ENCODE data around the gene ARHGEF6.

Gene ARHGEF6

DNA sequence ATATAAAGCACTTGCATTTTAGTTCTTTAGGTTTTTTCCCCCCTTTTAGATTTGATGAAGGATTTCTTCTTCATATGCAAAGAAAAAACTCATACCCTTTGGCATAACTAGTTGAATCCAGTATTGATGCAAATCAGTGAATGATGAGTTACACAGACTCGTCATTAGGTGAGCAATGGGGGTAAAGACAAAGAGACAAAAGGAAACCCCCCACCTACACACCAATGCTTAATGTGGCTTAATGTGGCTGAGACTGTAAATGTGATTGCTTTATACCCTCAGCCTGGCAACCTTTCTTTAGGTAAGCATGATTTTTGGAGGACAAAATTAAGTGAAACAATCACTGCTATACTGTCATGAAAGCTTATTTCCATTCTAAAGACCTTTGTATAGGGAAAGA is 93.3 kb downstream of the ARHGEF6 start:
- Histone ChIP-seq H3K4me3 (ENCODE audit: low read length) (no peak overlapping the region), H3K4me2 (ENCODE audit: low read length) (no peak overlapping the region), H3K9ac (ENCODE audit: low read depth, low read length) (no peak overlapping the region), H3K4me1 (ENCODE audit: control insufficient read depth, insufficient read depth, low read length) (peaks cover 13% of the 10 kb centered on the region), H3K27me3 (ENCODE audit: control insufficient read depth, insufficient read depth, low read length) (peaks cover 3% of the 10 kb centered on the region), H3K36me3 (ENCODE audit: insufficient read depth, low read length) (no peaks in the 10 kb centered on the region), H3K9me3 (replicated peaks; ENCODE audit: low read length) (no peaks in the 10 kb centered on the region)

DNA sequence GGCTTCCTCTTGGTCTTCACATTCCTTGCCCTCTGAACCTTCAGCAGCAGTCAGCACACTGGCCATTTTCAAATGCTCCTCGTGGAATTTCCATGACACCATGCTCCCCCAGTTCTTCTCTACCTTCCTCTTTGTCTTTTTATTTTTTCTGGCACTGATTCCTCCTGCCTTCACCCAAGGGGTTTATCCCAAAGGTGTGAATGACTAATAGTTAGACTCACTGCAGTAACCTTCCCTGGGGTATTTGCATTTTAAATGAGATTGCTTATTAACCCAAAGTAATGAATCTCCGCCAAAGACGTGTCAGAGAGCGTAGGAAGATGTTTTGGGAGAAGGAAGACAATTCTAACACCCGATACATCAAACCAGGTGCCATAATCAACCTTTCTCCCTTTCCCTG is 96.6 kb downstream of the ARHGEF6 start:
- H3K4me3 ChIP-seq (ENCODE audit: low read length), result no peak overlapping the region
- H3K4me1 ChIP-seq (ENCODE audit: control insufficient read depth, insufficient read depth, low read length), result no peaks in the 10 kb centered on the region
- no peaks in the 10 kb centered on the region for H3K9me3 ChIP-seq (replicated peaks; ENCODE audit: low read length)
- peaks cover 3% of the 10 kb centered on the region for H3K27me3 ChIP-seq (ENCODE audit: control insufficient read depth, insufficient read depth, low read length)
- H3K36me3 ChIP-seq (ENCODE audit: insufficient read depth, low read length), result no peaks in the 10 kb centered on the region
- H3K4me2 ChIP-seq (ENCODE audit: low read length), result no peak overlapping the region
- no peak overlapping the region for H3K9ac ChIP-seq (ENCODE audit: low read depth, low read length)

DNA sequence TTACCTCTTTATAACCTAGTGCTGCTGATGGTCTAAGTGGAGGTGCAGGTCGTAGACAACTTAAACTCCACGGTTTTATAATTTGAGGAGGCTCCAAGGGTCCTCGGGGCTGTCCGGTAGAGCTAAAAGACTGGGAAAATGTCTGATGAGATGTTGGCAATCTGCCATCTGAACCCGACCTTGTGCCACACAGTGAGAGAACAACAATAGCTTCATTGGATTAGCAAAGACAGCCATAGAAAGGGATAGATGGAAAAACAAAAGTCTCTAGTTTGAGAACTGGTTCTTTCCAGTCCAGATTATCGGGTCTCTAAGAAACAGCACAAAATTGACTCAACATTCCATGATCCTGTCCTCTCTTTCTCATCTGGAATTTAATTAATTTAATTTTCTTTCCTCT is 101.2 kb downstream of the ARHGEF6 start:
- H3K27me3 ChIP-seq (ENCODE audit: control insufficient read depth, insufficient read depth, low read length), result no peaks in the 10 kb centered on the region
- no peaks in the 10 kb centered on the region for H3K4me1 ChIP-seq (ENCODE audit: control insufficient read depth, insufficient read depth, low read length)
- no peaks in the 10 kb centered on the region for H3K9me3 ChIP-seq (replicated peaks; ENCODE audit: low read length)
- H3K36me3 ChIP-seq (ENCODE audit: insufficient read depth, low read length), result no peaks in the 10 kb centered on the region
- no peak overlapping the region for H3K4me2 ChIP-seq (ENCODE audit: low read length)
- H3K4me3 ChIP-seq (ENCODE audit: low read length), result no peak overlapping the region
- H3K9ac ChIP-seq (ENCODE audit: low read depth, low read length), result no peak overlapping the region

DNA sequence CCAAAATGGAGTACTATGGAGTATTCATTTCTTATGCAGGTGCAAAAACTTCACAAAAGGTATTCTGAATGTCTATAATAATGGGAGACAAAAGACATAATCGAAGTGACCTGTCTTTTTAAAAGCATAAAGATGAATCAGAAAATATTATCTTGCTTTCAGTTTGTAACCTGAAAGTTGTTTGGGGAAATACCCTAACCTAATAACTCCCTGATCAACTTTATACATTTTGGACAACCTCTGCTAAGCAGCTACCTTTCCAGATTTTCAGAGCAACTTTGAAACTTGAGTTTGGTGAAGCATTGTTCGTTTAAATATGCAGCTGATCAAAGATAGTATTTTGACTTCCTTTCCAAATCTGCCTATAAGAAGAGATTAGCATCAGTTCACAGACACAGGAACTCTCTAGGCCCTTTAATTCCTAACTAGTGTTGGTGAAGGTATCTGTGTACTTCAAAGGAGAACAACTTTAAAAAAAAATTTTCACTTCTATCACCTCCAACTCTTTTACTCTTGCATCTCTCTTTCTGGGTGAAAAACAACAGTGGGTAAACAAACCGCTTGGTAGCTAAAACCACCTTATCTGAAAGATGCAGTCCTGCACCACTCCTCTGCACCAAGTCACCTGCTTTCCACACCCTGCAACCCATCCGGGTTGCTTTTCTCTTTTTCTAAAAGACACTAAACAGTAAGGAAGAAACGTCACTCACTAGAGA is 106.3 kb downstream of the ARHGEF6 start:
- no peaks in the 10 kb centered on the region for H3K4me1 ChIP-seq (ENCODE audit: control insufficient read depth, insufficient read depth, low read length)
- H3K9ac ChIP-seq (ENCODE audit: low read depth, low read length), result no peak overlapping the region
- no peaks in the 10 kb centered on the region for H3K36me3 ChIP-seq (ENCODE audit: insufficient read depth, low read length)
- H3K9me3 ChIP-seq (replicated peaks; ENCODE audit: low read length), result no peaks in the 10 kb centered on the region
- no peaks in the 10 kb centered on the region for H3K27me3 ChIP-seq (ENCODE audit: control insufficient read depth, insufficient read depth, low read length)
- H3K4me3 ChIP-seq (ENCODE audit: low read length), result no peak overlapping the region
- H3K4me2 ChIP-seq (ENCODE audit: low read length), result no peak overlapping the region

DNA sequence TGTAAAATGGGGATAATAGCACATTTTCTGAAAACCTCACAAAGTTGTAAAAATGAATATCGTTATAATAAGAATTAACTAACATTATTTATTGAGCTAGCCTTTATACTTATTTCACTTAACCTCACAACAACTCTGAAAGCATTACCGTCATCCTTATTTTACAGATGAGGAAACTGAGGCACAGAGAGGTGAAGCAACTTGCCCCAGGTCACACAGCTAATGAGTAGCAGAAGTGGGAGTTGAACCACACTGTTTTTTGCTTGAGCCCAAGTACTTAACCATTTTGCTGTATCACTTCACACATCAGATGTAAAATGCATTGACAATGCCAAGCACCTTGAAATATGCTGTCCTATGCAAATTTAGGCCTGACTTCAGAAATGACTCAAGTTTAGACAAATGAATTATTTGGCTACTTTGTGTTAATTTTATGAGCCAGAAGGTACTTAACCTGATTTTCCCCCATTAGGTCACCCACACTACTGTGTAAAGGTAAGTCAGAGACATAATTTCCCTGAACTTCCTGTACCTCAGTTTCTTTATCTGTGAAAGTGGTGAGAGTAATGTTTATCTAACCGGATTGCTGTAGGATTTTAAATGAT is 109.6 kb downstream of the ARHGEF6 start:
- H3K4me3 ChIP-seq (ENCODE audit: low read length), result no peak overlapping the region
- H3K27me3 ChIP-seq (ENCODE audit: control insufficient read depth, insufficient read depth, low read length), result no peaks in the 10 kb centered on the region
- H3K4me2 ChIP-seq (ENCODE audit: low read length), result no peak overlapping the region
- no peak overlapping the region for H3K9ac ChIP-seq (ENCODE audit: low read depth, low read length)
- no peaks in the 10 kb centered on the region for H3K4me1 ChIP-seq (ENCODE audit: control insufficient read depth, insufficient read depth, low read length)
- H3K36me3 ChIP-seq (ENCODE audit: insufficient read depth, low read length), result no peaks in the 10 kb centered on the region
- H3K9me3 ChIP-seq (replicated peaks; ENCODE audit: low read length), result no peaks in the 10 kb centered on the region

DNA sequence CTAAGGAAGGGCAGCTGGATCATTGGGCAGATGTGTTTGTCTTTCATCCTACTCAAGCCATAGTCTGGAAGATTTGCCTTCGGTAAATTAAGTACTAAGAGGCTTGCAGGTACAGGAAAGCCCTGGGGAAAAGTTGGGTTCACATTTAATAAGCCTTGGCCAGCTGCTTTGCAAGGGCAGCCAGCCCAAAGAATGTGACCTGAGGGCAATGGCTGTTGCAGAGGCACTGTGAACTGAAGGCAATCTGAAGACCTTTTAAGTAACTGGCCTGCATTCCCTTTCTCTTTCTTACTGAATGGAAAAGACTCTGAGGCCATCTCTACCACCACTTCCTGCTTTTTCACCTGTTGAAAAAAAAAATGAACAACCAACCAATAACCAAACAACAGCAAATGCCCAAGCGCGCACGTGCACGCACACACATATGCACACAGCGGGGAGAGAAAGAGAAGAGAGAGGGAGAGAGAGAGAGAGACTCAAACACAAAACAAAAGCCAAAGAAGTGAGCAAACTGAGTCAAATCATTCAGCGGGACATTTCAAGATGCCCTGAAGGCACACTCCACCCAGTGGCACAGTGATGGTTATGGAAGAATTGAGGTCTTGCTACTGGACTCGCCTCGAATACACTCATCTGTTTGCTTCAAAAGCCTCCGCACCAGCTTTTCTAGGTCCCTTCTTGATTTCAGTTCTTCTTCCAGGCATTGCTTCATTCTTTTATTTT is 113.1 kb downstream of the ARHGEF6 start:
- H3K36me3 ChIP-seq (ENCODE audit: insufficient read depth, low read length), result no peaks in the 10 kb centered on the region
- H3K4me2 ChIP-seq (ENCODE audit: low read length), result no peak overlapping the region
- H3K9me3 ChIP-seq (replicated peaks; ENCODE audit: low read length), result peaks cover 6% of the 10 kb centered on the region
- H3K9ac ChIP-seq (ENCODE audit: low read depth, low read length), result no peak overlapping the region
- H3K4me3 ChIP-seq (ENCODE audit: low read length), result no peak overlapping the region
- H3K4me1 ChIP-seq (ENCODE audit: control insufficient read depth, insufficient read depth, low read length), result no peaks in the 10 kb centered on the region
- H3K27me3 ChIP-seq (ENCODE audit: control insufficient read depth, insufficient read depth, low read length), result no peaks in the 10 kb centered on the region

DNA sequence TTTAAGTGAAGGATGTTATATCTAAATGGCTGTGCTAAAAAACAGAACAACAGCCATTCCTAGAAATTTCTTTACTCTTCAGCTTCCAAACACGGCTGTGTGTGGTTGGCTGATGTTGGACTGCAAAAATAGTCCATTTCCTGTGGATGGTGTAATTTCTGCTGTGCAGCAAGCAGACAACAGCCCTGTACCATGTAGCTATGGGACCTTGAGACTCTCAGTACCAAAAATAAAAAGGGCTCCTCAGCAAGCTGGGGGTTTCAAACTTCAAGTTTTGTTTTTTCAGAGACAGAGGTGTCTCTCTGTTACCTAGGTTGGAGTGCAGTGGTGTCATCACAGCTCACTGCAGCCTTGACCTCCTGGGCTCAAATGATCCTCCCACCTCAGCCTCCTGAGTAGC is 114.6 kb downstream of the ARHGEF6 start:
- Histone ChIP-seq H3K4me3 (ENCODE audit: low read length) (no peak overlapping the region), H3K9me3 (replicated peaks; ENCODE audit: low read length) (peaks cover 6% of the 10 kb centered on the region), H3K36me3 (ENCODE audit: insufficient read depth, low read length) (no peaks in the 10 kb centered on the region), H3K4me1 (ENCODE audit: control insufficient read depth, insufficient read depth, low read length) (no peaks in the 10 kb centered on the region), H3K4me2 (ENCODE audit: low read length) (no peak overlapping the region), H3K27me3 (ENCODE audit: control insufficient read depth, insufficient read depth, low read length) (no peaks in the 10 kb centered on the region), H3K9ac (ENCODE audit: low read depth, low read length) (no peak overlapping the region)

DNA sequence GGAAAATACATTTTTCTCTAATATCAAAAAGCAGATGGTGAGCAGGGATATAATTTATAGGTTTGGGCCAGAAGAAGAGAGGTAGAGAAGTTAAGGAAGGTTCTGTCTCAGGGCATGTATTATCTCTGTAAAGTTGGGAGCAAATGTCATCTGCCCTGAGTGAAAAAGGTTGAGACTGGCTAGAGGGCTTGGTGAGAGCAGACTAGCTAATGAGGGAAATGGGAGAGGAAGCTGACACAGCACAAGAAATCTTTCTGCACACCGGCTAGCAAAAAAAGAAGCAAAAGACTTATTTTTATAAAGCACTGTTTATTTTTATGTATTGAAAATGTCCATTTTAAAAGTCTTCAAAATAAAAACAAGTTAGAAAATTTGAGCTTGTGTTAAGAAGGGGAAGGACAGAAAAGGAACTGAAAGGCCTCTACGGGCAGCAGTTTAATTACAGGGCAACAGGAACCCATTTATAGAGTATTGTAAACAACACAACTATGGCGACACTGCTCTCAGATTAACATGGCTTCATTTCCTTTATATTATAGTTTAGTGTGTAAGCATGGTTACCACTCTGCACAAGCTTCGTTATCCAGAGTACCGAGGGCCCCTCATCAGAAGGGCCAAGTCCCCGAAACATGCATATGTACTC is 115.4 kb downstream of the ARHGEF6 start:
- Histone ChIP-seq H3K27me3 (ENCODE audit: control insufficient read depth, insufficient read depth, low read length) (no peaks in the 10 kb centered on the region), H3K4me1 (ENCODE audit: control insufficient read depth, insufficient read depth, low read length) (no peaks in the 10 kb centered on the region), H3K36me3 (ENCODE audit: insufficient read depth, low read length) (no peaks in the 10 kb centered on the region), H3K4me3 (ENCODE audit: low read length) (no peak overlapping the region), H3K9ac (ENCODE audit: low read depth, low read length) (no peak overlapping the region), H3K9me3 (replicated peaks; ENCODE audit: low read length) (peaks cover 6% of the 10 kb centered on the region), H3K4me2 (ENCODE audit: low read length) (no peak overlapping the region)

DNA sequence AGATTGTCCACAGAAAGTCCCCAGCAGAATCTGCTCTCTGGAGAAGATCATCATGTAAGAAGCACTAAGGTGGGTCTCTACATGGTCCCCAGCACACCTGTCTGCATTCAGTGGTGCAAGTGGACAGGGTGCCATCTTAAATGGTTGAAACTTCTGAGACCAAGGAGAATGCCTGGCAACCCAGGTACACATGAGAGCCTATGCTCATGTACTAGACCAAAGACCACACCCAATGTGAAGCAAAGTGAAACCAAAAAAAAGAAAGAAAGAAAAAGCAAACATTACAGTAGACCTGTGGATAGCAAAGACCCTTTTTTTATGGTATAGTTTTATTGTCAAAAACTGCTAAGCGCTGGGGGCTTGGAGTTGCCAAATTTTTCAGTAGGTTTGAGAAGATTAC is 117.8 kb downstream of the ARHGEF6 start:
- Histone ChIP-seq H3K36me3 (ENCODE audit: insufficient read depth, low read length) (no peaks in the 10 kb centered on the region), H3K27me3 (ENCODE audit: control insufficient read depth, insufficient read depth, low read length) (no peaks in the 10 kb centered on the region), H3K9me3 (replicated peaks; ENCODE audit: low read length) (peaks cover 6% of the 10 kb centered on the region), H3K4me1 (ENCODE audit: control insufficient read depth, insufficient read depth, low read length) (no peaks in the 10 kb centered on the region), H3K4me2 (ENCODE audit: low read length) (no peak overlapping the region), H3K9ac (ENCODE audit: low read depth, low read length) (no peak overlapping the region), H3K4me3 (ENCODE audit: low read length) (no peak overlapping the region)

DNA sequence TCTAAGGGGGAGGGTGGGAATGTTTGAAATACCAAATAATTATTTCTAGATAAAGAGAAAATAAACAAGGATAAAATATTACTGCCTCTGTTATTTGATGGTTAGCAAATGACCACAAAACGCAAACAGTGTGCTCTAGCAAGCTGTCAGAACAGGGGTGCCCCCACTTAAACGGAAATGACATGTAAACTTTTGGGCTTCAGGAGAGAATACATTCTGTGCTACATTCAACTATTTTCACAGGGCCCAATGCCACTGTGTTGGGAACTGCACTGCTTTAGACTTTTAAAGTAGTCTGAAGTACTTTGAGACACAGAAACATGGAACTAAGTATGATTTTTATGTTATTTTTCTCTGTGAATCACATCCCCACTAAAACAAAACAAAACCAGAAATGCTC is 118.6 kb downstream of the ARHGEF6 start:
- H3K27me3 ChIP-seq (ENCODE audit: control insufficient read depth, insufficient read depth, low read length), result no peaks in the 10 kb centered on the region
- no peaks in the 10 kb centered on the region for H3K36me3 ChIP-seq (ENCODE audit: insufficient read depth, low read length)
- peaks cover 6% of the 10 kb centered on the region for H3K9me3 ChIP-seq (replicated peaks; ENCODE audit: low read length)
- H3K9ac ChIP-seq (ENCODE audit: low read depth, low read length), result no peak overlapping the region
- no peak overlapping the region for H3K4me3 ChIP-seq (ENCODE audit: low read length)
- H3K4me1 ChIP-seq (ENCODE audit: control insufficient read depth, insufficient read depth, low read length), result no peaks in the 10 kb centered on the region
- H3K4me2 ChIP-seq (ENCODE audit: low read length), result no peak overlapping the region

DNA sequence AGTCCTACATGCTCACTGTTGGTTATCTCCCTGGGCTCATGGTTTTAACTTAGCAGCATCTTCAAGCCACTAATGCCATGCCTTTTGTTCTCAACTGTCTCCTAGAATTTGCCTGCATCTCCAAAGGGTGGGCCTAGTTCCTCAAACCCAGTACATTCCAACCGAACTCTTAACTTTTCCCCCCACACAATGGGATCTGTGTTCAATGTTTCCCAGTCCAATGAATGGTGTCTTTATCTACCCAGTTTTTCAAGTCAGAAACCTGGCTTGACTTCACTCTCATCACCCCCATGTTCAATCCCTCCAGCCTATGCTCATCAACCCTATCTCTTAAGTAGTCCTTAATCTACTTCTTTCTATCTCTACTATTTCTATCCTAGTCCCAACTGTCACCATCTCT is 119.8 kb downstream of the ARHGEF6 start:
- Histone ChIP-seq H3K27me3 (ENCODE audit: control insufficient read depth, insufficient read depth, low read length) (no peaks in the 10 kb centered on the region), H3K36me3 (ENCODE audit: insufficient read depth, low read length) (no peaks in the 10 kb centered on the region), H3K4me1 (ENCODE audit: control insufficient read depth, insufficient read depth, low read length) (no peaks in the 10 kb centered on the region), H3K9ac (ENCODE audit: low read depth, low read length) (no peak overlapping the region), H3K9me3 (replicated peaks; ENCODE audit: low read length) (peaks cover 6% of the 10 kb centered on the region), H3K4me2 (ENCODE audit: low read length) (no peak overlapping the region), H3K4me3 (ENCODE audit: low read length) (no peak overlapping the region)

Measured in skeletal muscle satellite cell (primary cell).